Measurements from ENCODE around the gene SDK1.

SDK1 gene

GRCh38 chr7:4159154-4159501 lies 858.1 kb downstream of the SDK1 start:
- DNase-seq, result no peak

GRCh38 chr7:4159761-4160554 lies 858.9 kb downstream of the SDK1 start:
- in situ Hi-C loops (cut with HindIII; ENCODE audit: low pct_ligation_motif_present, low pct_unique_long_range_greater_than_20kb, low sequenced_read_pairs), result no loop called here
- no peak for DNase-seq

More at GRCh38 chr7:4159154-4159501, 858.1 kb downstream of the SDK1 start:
- in situ Hi-C loops (cut with HindIII; ENCODE audit: low pct_ligation_motif_present, low pct_unique_long_range_greater_than_20kb, low sequenced_read_pairs), result no loop called here

GRCh38 chr7:4162884-4163564 lies 862.0 kb downstream of the SDK1 start:
- DNase-seq, result no peak
- in situ Hi-C loops (cut with HindIII; ENCODE audit: low pct_ligation_motif_present, low pct_unique_long_range_greater_than_20kb, low sequenced_read_pairs), result no loop called here

- DNase-seq, result no peak
- in situ Hi-C loops (cut with HindIII; ENCODE audit: low pct_ligation_motif_present, low pct_unique_long_range_greater_than_20kb, low sequenced_read_pairs), result no loop called here
These were observed 862.6 kb downstream of the SDK1 start for GRCh38 chr7:4163565-4164203.

GRCh38 chr7:4164556-4164955 lies 863.5 kb downstream of the SDK1 start:
- no peak for DNase-seq
- in situ Hi-C loops (cut with HindIII; ENCODE audit: low pct_ligation_motif_present, low pct_unique_long_range_greater_than_20kb, low sequenced_read_pairs), result no loop called here

- no peak for DNase-seq
- in situ Hi-C loops (cut with HindIII; ENCODE audit: low pct_ligation_motif_present, low pct_unique_long_range_greater_than_20kb, low sequenced_read_pairs), result no loop called here
These were observed 865.3 kb downstream of the SDK1 start for GRCh38 chr7:4166340-4166739.

- in situ Hi-C loops (cut with HindIII; ENCODE audit: low pct_ligation_motif_present, low pct_unique_long_range_greater_than_20kb, low sequenced_read_pairs), result no loop called here
- no peak for DNase-seq
These were observed 865.8 kb downstream of the SDK1 start for GRCh38 chr7:4166807-4167206.

- in situ Hi-C loops (cut with HindIII; ENCODE audit: low pct_ligation_motif_present, low pct_unique_long_range_greater_than_20kb, low sequenced_read_pairs), result no loop called here
- DNase-seq, result no peak
These were observed 866.4 kb downstream of the SDK1 start for GRCh38 chr7:4167385-4167910.

- no peak for DNase-seq
- in situ Hi-C loops (cut with HindIII; ENCODE audit: low pct_ligation_motif_present, low pct_unique_long_range_greater_than_20kb, low sequenced_read_pairs), result no loop called here
These were observed 867.0 kb downstream of the SDK1 start for GRCh38 chr7:4168041-4168440.

- in situ Hi-C loops (cut with HindIII; ENCODE audit: low pct_ligation_motif_present, low pct_unique_long_range_greater_than_20kb, low sequenced_read_pairs), result no loop called here
- DNase-seq, result no peak
These were observed 867.5 kb downstream of the SDK1 start for GRCh38 chr7:4168541-4168940.

- in situ Hi-C loops (cut with HindIII; ENCODE audit: low pct_ligation_motif_present, low pct_unique_long_range_greater_than_20kb, low sequenced_read_pairs), result no loop called here
These were observed 868.4 kb downstream of the SDK1 start for GRCh38 chr7:4169455-4169854.

GRCh38 chr7:4170997-4171786 lies 870.1 kb downstream of the SDK1 start:
- in situ Hi-C loops (cut with HindIII; ENCODE audit: low pct_ligation_motif_present, low pct_unique_long_range_greater_than_20kb, low sequenced_read_pairs), result no loop called here
- DNase-seq, result no peak

More at GRCh38 chr7:4169455-4169854, 868.4 kb downstream of the SDK1 start:
- DNase-seq, result no peak

GRCh38 chr7:4172883-4173282 lies 871.8 kb downstream of the SDK1 start:
- in situ Hi-C loops (cut with HindIII; ENCODE audit: low pct_ligation_motif_present, low pct_unique_long_range_greater_than_20kb, low sequenced_read_pairs), result no loop called here
- no peak for DNase-seq

GRCh38 chr7:4173615-4174014 lies 872.6 kb downstream of the SDK1 start:
- in situ Hi-C loops (cut with HindIII; ENCODE audit: low pct_ligation_motif_present, low pct_unique_long_range_greater_than_20kb, low sequenced_read_pairs), result no loop called here
- no peak for DNase-seq

GRCh38 chr7:4174016-4174415 lies 873.0 kb downstream of the SDK1 start:
- DNase-seq, result no peak
- in situ Hi-C loops (cut with HindIII; ENCODE audit: low pct_ligation_motif_present, low pct_unique_long_range_greater_than_20kb, low sequenced_read_pairs), result no loop called here

GRCh38 chr7:4174451-4174850 lies 873.4 kb downstream of the SDK1 start:
- DNase-seq, result no peak
- in situ Hi-C loops (cut with HindIII; ENCODE audit: low pct_ligation_motif_present, low pct_unique_long_range_greater_than_20kb, low sequenced_read_pairs), result no loop called here

- DNase-seq, result no peak
- in situ Hi-C loops (cut with HindIII; ENCODE audit: low pct_ligation_motif_present, low pct_unique_long_range_greater_than_20kb, low sequenced_read_pairs), result no loop called here
These were observed 873.8 kb downstream of the SDK1 start for GRCh38 chr7:4174884-4175283.

- DNase-seq, result no peak
- in situ Hi-C loops (cut with HindIII; ENCODE audit: low pct_ligation_motif_present, low pct_unique_long_range_greater_than_20kb, low sequenced_read_pairs), result no loop called here
These were observed 874.4 kb downstream of the SDK1 start for GRCh38 chr7:4175346-4175973.

Data from ACHN (cell line).